GM18951 (cell line): ENCODE data around the gene TNFAIP3.

ENCODE experiments used
- POLR2A ChIP-seq: IDR thresholded peaks from 4 replicates; pipeline ENCODE4 v1.6.1; 2011; ENCODE audit warnings: mild to moderate bottlenecking; ENCODE audit not compliant: insufficient read length, insufficient read depth; ENCODE audit errors: extremely low read depth
- in situ Hi-C: fragments of 300-500 bp; cut with MboI; formaldehyde crosslinking; loops from one replicate; pipeline ENCODE4 v1.12.0; 2022; ENCODE audit warnings: low sequenced_read_pairs, mixed read lengths, inconsistent platforms; ENCODE audit not compliant: unreplicated experiment

Gene TNFAIP3

GRCh38 chr6:137896647-137897046 is 29.6 kb downstream of the TNFAIP3 start:
- no peak for TF ChIP-seq POLR2A
- in situ Hi-C loops, result no loop called here

GRCh38 chr6:137900815-137901214 is 33.8 kb downstream of the TNFAIP3 start:
- no peak for TF ChIP-seq POLR2A
- in situ Hi-C loops, result no loop called here

- TF ChIP-seq POLR2A, result no peak
- in situ Hi-C loops, result no loop called here
These were observed 34.4 kb downstream of the TNFAIP3 start for GRCh38 chr6:137901454-137901853.

GRCh38 chr6:137902699-137903098 is 35.6 kb downstream of the TNFAIP3 start:
- in situ Hi-C loops, result no loop called here
- TF ChIP-seq POLR2A, result no peak

- TF ChIP-seq POLR2A, result no peak
- in situ Hi-C loops, result no loop called here
These were observed 36.3 kb downstream of the TNFAIP3 start for GRCh38 chr6:137903274-137903932.

GRCh38 chr6:137903933-137904821 is 37.1 kb downstream of the TNFAIP3 start:
- peak; percentile 48 for TF ChIP-seq POLR2A
- in situ Hi-C loops, result no loop called here

- TF ChIP-seq POLR2A, result peak; percentile 11
- in situ Hi-C loops, result no loop called here
These were observed 38.0 kb downstream of the TNFAIP3 start for GRCh38 chr6:137904822-137905617.

- TF ChIP-seq POLR2A, result no peak
- in situ Hi-C loops, result no loop called here
These were observed 39.0 kb downstream of the TNFAIP3 start for GRCh38 chr6:137906020-137906472.

GRCh38 chr6:137907170-137907569 is 40.1 kb downstream of the TNFAIP3 start:
- in situ Hi-C loops, result no loop called here
- no peak for TF ChIP-seq POLR2A

GRCh38 chr6:137909533-137909932 is 42.5 kb downstream of the TNFAIP3 start:
- in situ Hi-C loops, result no loop called here
- no peak for TF ChIP-seq POLR2A

- TF ChIP-seq POLR2A, result no peak
- in situ Hi-C loops, result no loop called here
These were observed 43.4 kb downstream of the TNFAIP3 start for GRCh38 chr6:137910424-137910834.

GRCh38 chr6:137910843-137911456 is 43.9 kb downstream of the TNFAIP3 start:
- in situ Hi-C loops, result no loop called here
- TF ChIP-seq POLR2A, result no peak

- in situ Hi-C loops, result no loop called here
- TF ChIP-seq POLR2A, result no peak
These were observed 44.7 kb downstream of the TNFAIP3 start for GRCh38 chr6:137911675-137912191.

GRCh38 chr6:137912813-137913212 is 45.8 kb downstream of the TNFAIP3 start:
- TF ChIP-seq POLR2A, result no peak
- in situ Hi-C loops, result no loop called here
